ENCODE measurements around the gene VPS8.

Gene VPS8

DNA sequence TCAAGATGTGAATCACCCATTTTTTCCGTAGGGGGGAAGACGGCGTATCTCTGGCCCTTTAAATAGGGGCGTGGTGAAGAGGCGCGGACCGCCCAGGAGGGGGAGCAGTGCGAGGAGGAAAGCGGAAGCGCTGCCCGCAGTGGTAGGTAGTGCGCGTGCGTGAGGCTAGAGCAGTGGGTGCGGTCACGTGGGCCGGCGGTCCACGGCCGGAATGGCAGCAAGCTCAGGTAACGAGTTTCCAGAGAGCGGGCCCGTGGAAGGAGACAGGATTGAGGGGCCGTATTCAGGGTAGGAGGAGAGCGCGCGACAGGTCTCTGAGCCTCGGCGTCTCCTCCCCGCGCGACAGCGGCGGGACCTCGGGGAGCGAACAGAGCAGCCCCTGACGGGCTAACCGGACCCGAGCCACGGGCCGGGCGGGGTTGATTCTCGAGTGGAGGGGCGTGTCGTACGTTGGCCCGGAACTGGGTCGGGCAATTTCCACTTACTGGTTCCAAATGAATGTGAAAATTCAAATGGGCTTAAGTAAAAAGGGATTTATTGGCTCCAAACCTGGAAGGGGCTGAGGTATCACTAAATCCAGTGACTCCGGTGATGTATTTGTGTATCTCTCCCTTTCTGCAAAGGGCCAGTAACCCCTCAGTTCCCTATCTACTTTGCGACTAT is at the start of gene VPS8:
Gene VPS8 (plus strand): TSS at position 168 of the 663 bp plus-strand sequence. CDS start 12,467 bp downstream, outside the sequence.
- peak; percentile 98 for DNase-seq

DNA sequence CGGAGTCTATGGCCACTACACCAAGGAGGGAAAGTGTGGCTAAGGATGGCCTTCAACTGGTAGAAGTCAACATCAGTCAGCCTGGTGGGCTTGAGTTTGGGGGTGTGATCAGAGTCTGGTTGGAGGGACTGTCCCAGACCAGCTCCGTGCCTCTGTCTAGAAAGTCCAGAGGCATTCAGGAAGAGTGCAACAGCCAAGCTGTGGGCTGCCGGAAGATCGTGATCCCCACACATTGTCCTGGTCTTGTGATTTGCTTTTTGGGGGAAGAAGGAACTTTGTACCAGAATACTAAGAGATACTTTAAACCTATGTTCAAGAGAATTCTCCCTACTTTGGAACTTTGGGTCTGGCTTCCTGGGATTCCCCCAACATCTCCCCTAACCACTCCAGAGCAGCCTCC is 47.8 kb upstream of the VPS8 start:
- DNase-seq = no peak

- DNase-seq = no peak
Observed at GRCh38 chr3:184765047-184765729, 46.8 kb upstream of the VPS8 start.

- no peak for DNase-seq
Observed at GRCh38 chr3:184765730-184766074, 46.3 kb upstream of the VPS8 start.

DNA sequence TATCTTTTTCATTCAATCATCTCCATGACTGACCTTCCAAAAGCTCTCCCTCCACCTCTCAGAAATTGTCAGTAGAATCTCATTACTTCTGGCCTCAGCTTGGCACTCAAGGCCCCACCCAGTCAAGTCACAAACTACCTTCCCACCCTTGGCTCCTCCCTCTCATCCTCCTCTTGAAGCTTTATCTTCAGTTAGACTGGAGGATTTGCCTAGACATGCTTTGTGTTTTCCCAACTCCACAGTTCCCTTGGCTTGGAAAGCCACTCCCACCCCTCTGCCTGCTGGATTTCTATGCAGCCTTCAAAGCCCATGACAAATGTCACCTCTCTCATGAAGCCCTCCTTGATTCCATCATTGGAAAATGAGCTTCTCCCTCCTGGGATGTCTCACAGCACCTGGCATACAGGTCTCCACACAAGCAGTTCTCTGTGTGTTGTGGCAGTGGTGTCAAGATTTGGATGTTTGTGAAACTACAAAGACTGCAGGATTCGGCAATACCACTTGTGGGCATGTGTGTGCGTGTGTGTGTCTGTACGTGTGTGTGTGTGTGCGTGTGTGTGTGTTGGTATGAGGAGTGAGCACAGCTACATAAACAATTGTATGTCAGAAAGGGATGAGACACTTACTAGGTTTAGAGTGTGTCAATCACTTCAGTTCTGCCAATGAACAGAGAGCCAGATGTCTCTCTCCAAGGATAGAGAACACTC is 45.3 kb upstream of the VPS8 start:
- DNase-seq = no peak

DNA sequence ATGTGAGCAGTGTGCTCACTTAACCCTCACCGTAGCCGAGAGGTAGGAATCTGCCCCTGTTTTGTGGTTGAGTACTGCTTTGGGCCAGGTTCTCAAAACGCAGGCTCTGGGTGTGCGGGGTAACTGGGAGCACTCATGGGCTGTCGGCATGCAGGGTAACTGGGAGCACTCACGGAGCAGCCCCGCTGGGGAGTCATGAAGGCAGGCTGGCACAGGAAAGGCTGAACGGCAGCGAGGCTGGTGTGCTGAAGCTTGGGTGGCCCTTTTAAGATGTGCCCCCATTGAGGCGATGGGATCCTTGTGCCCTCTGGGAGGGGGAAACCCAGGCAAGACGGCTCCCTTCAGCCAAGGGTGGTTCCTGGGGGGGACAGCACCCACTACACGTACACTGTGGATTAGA is 44.6 kb upstream of the VPS8 start:
- DNase-seq = no peak

GRCh38 chr3:184769382-184770170 is 42.4 kb upstream of the VPS8 start:
- no peak for DNase-seq

- DNase-seq = no peak
Observed at GRCh38 chr3:184770541-184770940, 41.4 kb upstream of the VPS8 start.

DNA sequence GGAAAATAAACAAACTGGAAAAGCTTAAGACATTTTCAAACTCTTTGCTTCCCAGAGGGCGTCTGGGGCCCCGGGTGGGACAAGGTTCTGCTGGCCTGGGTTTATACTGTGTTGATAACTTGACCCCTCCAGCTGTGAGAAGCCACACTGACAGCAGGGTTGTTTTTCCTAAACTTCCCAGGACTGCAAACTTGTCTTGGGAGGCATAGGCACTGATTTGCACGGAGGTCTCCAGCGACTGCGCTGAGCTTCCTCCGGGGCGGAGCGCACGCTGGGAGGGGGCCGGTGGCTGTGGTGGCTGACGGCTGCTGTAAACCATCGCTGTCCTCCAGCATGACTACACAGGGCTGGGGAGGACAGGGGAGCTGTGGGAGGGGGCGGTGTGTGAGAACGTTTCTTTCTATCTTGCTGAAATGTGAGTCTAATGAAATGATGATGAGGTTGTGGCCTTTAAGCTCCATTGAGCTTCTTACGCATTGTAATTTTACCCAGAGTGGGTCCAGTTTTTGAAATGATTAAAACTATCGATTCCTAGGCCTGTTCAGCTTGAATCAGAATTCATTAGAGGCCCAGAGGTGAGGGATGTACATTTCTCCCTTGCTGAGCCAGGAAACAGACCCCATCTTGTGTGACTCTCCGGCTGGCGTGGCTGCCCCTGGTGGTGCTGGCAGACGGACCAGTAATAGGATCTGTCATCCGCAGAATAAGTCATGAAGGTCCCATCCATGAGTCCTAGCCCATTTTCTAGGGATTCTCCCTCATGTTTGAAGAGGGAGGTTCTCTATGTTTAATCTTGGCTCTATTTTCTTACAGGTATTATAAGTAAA is 40.5 kb upstream of the VPS8 start:
- DNase-seq = no peak

DNA sequence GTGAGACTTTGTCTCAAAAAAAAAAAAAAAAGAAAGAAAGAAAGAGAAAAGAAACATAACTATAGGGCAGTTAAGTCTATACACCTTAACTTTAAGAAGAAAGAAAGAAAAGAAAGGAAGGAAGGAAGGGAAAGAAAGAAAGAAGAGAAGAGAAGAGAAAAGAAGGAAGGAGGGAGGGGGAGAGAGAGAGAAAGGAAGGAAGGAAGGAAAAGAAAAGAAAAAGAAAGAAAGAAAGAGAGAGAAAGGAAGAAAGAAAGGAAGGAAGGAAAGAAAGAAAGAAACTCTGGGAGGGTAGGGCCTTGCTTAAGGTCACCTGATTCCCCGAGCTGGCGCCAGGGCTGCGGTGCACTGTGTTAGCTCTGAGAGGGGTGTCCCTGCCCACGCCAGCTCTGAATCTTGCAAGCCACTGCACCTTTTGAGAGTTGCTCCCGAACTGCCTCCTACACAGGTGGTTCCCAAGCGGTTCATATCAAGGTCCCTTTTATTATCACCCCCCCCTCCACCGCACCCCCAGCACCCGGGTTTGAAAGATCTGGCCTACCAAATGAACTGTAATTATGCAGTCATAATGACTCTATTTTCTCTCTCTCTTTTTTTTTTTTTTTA is 39.2 kb upstream of the VPS8 start:
- no peak for DNase-seq

DNA sequence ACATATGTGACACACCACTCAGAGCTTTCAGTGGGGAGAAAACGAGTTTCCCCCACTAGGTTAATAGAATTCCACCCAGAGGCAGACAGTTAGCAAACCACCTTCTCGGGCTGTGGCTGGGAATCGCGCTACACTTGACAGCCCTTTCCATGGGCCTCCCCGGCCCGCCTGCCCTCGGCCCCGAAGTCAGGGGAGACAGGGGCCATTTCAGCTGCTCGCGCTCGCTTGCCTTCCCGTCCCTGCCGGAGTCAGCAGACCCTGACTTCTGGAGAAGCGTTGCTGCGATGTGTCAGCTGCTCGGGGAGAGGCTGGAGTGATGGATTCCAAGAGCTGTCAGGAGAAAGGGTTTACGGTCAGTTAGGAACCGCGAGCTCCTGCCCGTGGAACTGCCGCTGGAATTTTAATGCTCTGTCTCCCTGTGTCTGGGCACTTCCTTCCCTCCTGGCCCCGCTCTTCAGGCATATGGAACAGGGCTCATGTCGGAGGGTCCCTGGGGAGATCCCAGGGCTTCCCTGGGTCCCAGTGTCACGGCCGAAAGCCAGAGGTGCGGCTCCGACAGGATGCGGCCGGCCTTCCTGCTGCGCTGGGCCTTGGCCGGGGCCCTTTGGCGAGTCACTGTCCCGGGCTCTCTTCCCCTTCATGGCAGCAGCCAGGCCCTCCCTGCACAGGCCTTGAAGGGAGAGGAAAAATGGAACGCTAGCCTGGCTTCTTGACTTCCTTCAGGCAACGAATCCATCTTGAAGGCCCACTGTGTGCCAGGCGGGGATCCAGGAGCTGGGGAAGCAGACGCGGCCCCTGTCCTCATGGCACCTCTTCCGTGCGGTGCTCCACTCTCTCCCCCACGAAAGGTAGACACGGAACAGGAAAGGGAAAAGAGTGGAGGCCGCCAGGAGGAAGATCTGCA is 38.4 kb upstream of the VPS8 start:
- DNase-seq = no peak

GRCh38 chr3:184776916-184777315 is 35.0 kb upstream of the VPS8 start:
- DNase-seq = no peak

DNA sequence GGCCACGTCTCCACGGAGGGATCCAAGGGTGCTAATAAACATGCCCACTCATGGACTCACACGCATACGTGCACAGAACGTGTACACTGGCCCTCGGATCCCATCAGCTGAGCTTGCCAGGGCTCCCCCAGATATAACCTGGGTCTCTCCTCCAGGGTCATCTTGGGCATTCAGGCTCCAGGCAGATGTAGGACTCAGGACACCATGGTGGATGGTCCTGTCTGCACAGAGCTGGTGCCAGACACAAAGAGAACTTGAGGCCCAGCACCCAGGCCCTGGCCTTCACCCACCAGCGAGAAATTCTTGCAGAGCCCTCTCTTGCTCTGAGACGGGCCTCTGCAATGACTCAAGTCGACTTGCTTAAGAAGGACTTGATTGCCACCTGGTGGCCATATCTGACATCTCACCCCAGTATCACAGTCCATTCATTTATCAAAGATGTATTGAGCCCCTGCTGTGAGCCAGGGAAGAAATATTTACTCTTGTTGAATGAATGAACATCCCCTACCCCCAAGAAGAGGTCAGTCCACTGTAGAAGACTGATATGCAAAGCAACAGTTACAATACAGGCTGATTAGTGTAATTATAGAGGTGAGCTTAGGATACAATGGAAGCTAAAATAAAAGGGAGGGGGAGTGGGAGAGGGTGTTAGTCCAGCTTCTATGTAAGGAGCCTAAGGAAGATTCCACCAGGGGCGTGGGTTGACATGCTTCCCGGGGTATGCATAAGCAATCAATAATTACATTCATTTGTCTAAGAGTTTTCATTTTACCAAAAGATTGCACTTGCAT is 34.2 kb upstream of the VPS8 start:
- peak; percentile 92 for DNase-seq

GRCh38 chr3:184778426-184779332 is 33.3 kb upstream of the VPS8 start:
- no peak for DNase-seq

GRCh38 chr3:184780981-184781515 is 30.9 kb upstream of the VPS8 start:
- DNase-seq = no peak

DNA sequence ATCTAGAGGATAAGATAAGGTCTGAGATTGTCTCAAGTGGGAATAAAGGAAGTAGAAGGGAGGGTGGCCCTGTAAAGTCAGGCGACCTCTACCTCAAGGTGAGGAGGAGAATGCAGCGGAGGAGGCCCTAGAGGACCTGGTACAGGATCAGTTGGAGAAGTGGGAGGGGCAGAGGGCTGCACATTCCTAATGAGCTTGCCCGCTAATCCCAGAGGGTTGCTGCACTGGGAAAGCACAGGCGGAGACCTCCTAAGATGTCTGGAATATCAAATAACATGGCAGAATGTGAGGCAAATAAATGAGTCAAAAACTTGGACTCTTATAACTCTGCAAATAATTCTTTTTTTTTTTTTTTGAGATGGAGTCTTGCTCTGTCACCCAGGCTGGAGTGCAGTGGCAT is 30.2 kb upstream of the VPS8 start:
- no peak for DNase-seq

GRCh38 chr3:184783319-184783718 is 28.6 kb upstream of the VPS8 start:
- DNase-seq = no peak

GRCh38 chr3:184784731-184785500 is 27.1 kb upstream of the VPS8 start:
- no peak for DNase-seq
